NCI-H2196 (cell line): ENCODE measurements around the gene WSB1.

Source experiments
- DNase-seq: peaks from one replicate; lab custom pipeline; 2025; ENCODE audit not compliant: unreplicated experiment; lab: John Stamatoyannopoulos, UW

The WSB1 gene

GRCh38 chr17:27333410-27333980 lies 39.6 kb downstream of the WSB1 start:
- no peak for DNase-seq

DNA sequence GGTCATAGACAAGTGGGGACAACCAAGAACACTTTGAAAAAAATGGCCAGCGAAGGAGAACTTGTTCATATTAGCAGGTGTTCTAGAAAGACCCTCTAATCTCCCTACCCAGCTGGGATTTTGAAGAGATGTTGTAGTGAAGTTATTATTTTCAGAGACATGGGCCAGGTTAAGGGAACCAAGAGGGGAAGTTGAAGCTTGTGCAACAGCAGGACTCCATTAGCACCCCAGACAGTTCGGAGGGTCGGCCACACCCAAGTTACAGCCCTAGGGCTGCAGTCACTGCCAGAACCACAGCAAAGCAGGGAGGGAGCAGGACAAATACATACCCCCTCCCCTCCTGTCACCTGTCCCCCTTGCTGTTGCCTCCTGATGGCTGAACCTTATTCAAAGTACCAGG lies 42.3 kb downstream of the WSB1 start:
- no peak for DNase-seq

- no peak for DNase-seq
Measured at GRCh38 chr17:27338536-27338985, 44.6 kb downstream of the WSB1 start.

DNA sequence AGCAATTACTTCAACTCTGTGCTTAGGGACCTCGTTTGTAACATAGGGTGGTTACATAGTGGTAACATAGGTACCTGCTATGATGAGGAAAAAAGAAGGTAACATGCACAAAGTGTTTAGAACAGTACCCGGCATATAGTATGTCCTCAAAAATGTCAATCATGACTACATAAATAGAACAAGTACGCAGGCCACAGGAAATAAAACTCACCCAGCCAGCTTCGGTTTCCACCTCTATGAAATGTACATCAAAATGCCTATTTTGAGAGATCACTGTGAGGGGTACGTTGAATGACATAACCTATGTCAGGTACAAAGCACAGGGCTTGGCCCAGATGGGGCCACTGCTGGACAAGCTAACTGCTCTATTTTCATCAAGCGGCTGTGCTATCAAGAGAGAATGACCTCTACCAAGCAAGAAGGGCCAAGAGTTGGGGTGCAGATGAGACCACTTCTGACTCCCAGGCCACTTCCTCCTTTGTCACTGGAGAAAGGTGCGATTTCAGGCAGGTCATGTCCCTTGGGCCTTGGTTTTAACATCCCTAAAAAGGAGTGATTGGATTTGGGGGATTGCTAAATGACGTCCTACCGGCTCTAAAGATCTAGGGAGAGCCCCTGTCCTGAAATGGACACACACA lies 45.4 kb downstream of the WSB1 start:
- DNase-seq: no peak

- no peak for DNase-seq
Measured at GRCh38 chr17:27339836-27340550, 46.1 kb downstream of the WSB1 start.

DNA sequence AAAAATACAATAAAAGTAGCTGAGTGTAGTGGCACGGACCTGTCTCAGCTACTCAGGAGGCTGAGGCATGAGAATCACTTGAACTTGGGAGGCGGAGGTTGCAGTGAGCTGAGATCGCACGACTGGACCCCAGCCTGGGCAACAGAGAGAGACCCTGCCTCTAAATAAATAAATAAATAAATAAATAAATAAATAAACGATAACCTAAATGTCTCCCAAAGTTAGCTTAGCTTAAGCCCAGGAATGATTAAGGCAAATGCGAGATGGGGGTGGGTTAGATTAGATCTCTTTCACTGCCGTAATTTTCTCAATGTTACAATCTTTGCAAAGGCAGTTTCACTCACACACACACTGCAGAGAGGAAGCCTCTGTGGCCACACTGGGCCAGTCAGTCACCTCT lies 46.7 kb downstream of the WSB1 start:
- no peak for DNase-seq

- DNase-seq: no peak
Measured at GRCh38 chr17:27341041-27341471, 47.1 kb downstream of the WSB1 start.

DNA sequence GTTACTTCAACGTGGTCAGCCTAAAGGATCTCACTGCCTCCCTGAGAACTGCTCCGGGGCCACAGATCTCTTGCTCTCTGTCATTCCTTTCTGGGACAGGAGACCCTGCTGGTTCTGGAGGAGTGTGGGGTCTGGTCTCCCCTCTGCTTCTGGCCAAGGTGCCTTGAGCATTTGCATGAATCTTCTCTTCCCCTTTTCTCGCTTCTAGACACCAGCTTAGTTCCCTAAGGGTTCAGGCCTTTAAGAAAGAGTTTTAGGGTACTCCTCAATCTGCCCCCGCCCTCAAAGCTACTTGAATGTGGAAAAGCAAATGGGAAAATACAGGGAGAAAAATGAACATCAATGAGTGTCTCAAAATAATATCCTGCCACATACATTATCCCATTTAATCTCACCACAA lies 48.1 kb downstream of the WSB1 start:
- no peak for DNase-seq

DNA sequence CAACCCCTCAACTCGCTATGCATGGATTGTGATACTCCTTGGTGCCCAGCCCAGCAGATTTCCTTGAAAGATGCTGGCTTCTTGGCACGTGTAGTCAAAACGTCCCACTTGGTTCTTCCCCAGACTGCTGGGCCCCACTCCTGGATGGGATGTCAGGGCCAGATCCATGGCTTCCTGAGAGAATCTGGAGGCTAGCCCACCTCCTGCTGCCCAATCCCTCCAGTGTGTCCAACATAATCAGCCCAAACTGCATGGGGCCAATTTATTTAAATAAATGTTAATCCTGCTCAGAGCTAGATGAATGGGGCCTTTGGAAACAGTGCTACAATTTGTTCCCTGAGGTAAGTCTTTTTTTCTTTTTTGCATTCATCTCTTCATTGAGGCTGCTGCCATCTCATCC lies 49.4 kb downstream of the WSB1 start:
- DNase-seq: no peak

- peak; percentile 34 for DNase-seq
Measured at GRCh38 chr17:27343977-27344607, 50.2 kb downstream of the WSB1 start.

DNA sequence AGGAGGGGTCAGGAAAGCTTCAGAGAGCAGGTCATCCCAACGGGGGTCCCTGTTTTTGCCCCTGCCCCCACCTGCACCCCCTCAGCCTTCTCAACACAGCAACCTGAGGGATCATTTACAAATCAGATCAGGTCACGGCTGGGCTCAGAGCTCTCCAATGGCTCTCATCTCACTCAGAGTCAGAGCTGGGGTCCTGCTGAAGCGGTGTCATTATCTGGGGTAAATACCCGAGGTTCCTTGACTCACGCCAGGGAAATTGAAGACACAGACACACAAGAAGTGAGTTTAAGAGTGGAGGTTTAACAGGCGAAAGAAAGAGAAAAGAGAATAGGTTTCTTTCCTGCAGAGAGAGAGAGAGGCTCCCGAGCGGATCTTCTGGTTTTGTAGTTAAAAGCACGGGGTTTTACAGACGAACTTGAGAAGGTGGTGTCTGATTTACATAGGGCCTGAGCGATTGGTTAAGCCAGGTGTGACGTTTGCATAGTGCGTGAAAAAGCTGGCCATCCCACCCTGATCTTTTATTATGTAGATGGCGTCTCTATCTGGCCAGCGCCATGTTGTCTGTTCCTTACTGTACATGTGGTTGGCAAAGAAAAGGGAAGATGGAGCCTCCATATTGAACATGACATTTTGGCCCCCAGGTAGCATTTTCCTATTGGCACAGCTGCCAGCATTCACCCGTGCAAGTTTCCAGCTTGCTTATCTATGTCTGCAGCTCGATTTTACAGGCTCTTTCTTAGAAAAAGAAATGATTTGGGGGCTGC lies 51.4 kb downstream of the WSB1 start:
- peak; percentile 76 for DNase-seq

DNA sequence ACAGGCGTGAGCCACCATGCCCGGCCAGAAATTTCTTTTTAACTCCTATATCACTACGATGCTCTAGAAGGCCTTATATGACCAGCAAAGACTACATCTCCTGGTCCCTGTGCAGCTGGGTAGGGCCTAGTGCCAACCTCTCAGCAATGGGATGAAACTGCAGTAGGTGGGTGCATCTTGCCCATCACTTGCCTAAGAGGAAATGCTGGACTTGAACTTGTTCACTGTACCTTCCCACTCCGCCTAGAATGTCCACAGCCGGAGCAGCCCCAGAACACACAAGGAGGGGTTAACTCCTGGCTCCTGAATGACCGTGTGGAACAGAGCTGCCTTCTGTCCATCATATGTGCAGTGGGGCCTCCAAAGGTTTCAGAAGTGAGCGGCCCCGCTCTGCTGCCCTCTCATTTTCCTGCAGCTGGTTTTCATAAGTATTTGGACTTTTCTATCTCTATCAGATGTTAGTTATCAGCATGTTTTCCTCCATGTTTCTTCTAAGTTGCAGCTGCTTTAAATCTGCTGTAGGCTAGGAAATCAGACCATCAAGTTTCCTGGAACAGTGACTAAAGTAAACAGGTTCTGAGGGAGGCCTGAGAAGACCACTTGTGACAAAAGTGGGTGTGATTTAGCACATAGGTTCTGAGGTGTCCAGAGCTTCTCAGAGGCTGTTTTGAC lies 52.5 kb downstream of the WSB1 start:
- no peak for DNase-seq

DNA sequence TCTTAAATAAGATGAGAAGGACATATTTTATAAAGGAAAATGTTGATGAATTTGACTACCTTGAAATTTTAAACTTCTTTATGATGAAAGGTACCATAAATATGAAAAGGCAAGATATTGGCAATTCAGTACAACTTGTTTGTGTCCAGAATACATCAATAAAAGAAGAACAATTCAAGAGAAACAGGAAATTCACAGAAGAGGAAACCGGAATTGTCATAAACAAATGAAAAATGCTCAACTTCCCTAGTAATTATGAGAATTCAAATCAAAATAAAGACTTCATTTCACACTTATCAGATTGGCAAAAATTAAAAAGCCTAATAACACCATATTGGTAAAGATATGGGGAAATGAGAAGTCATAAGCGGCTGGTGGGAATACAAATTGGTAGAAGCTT lies 54.3 kb downstream of the WSB1 start:
- DNase-seq: no peak

GRCh38 chr17:27349540-27350021 lies 55.7 kb downstream of the WSB1 start:
- DNase-seq: no peak

DNA sequence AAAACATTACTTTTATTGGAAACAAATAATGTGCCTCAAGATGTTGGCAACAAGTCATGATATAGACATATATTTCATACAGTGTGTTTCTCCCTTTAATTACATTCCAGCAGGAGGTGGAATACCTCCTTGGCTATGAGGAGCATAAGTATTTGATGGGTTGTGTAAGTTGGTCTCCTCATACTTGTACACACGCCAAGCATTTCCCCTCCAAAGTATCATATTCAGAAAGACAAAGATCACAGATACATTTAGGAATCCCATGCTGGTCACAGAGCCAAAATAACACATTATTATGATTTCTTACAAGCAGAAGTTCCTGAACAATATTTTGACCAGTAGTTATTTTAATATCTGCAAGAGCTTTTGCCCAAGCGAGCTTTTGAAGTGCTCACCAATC lies 57.8 kb downstream of the WSB1 start:
- DNase-seq: no peak

GRCh38 chr17:27352448-27353032 lies 58.6 kb downstream of the WSB1 start:
- DNase-seq: no peak

DNA sequence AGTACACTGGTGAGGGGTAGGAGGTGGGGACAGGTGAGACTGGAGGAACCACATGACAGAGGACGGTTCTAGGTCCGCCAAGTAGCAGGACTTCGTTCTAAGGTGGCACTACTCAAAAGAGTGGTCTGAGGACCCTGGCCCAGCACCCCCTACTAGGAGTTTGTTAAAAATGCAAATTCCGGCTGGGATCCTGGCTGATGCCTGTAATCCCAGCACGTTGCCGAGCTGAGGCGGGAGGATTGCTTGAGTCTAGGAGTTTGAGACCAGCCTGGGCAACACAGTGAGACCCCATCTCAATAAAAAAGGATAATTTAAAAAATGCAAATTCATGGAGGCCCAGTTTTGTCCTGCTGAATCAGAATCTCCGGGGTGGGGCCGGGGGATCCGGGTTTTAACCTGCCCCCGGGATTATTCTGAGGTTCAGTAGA lies 59.1 kb downstream of the WSB1 start:
- DNase-seq: no peak

- peak; percentile 85 for DNase-seq
Measured at GRCh38 chr17:27353461-27354050, 59.6 kb downstream of the WSB1 start.

GRCh38 chr17:27354051-27354490 lies 60.2 kb downstream of the WSB1 start:
- no peak for DNase-seq
